IPS-18a (cell line): ENCODE data around the gene HNF1B.
"Not testable (repeated sequence)": the region's sequence is repeated elsewhere in the genome, so short reads cannot be mapped to it uniquely, and the experiment has no call there.

Experiments used
- H3K27ac ChIP-seq: one replicate; pipeline ENCODE4 v1.5.1; 2013; ENCODE audit warnings: low read length
- H3K27me3 ChIP-seq: one replicate; pipeline ENCODE4 v1.6.1; 2013; ENCODE audit warnings: mild to moderate bottlenecking, low read length; ENCODE audit not compliant: control insufficient read depth, insufficient read depth
- H3K36me3 ChIP-seq: one replicate; pipeline ENCODE4 v1.6.1; 2013; ENCODE audit warnings: low read depth, low read length; ENCODE audit not compliant: control insufficient read depth
- H3K4me1 ChIP-seq: one replicate; pipeline ENCODE4 v1.6.1; 2013; ENCODE audit warnings: low read depth, low read length; ENCODE audit not compliant: control insufficient read depth
- H3K4me3 ChIP-seq: one replicate; pipeline ENCODE4 v1.5.1; 2013; ENCODE audit warnings: low read length
- H3K9ac ChIP-seq: one replicate; pipeline ENCODE4 v1.6.1; 2013; ENCODE audit warnings: mild to moderate bottlenecking, low read length, moderate library complexity
- H3K9me3 ChIP-seq: one replicate; pipeline ENCODE4 v1.6.1; 2013; ENCODE audit warnings: low read depth, low read length; ENCODE audit not compliant: control insufficient read depth

Gene HNF1B

GRCh38 chr17:37697381-37697780 lies 47.5 kb downstream of the HNF1B start:
- no peaks in the 10 kb centered on the region for H3K27me3 ChIP-seq
- no peaks in the 10 kb centered on the region for H3K36me3 ChIP-seq
- no peaks in the 10 kb centered on the region for H3K4me1 ChIP-seq
- H3K9me3 ChIP-seq: no peaks in the 10 kb centered on the region
- no peak overlapping the region for H3K27ac ChIP-seq
- H3K9ac ChIP-seq: no peak overlapping the region
- H3K4me3 ChIP-seq: no peak overlapping the region

GRCh38 chr17:37696366-37696765 lies 48.5 kb downstream of the HNF1B start:
- H3K27me3 ChIP-seq: no peaks in the 10 kb centered on the region
- no peak overlapping the region for H3K9ac ChIP-seq
- H3K27ac ChIP-seq: no peak overlapping the region
- H3K4me3 ChIP-seq: no peak overlapping the region
- no peaks in the 10 kb centered on the region for H3K4me1 ChIP-seq
- H3K36me3 ChIP-seq: no peaks in the 10 kb centered on the region
- H3K9me3 ChIP-seq: no peaks in the 10 kb centered on the region

- Histone ChIP-seq H3K4me1 (no peaks in the 10 kb centered on the region), H3K36me3 (no peaks in the 10 kb centered on the region), H3K27me3 (no peaks in the 10 kb centered on the region), H3K4me3 (no peak overlapping the region), H3K9ac (no peak overlapping the region), H3K9me3 (no peaks in the 10 kb centered on the region), H3K27ac (no peak overlapping the region)
Measured at GRCh38 chr17:37695726-37696125, 49.1 kb downstream of the HNF1B start.

GRCh38 chr17:37694734-37695133 lies 50.1 kb downstream of the HNF1B start:
- Histone ChIP-seq H3K4me1 (no peaks in the 10 kb centered on the region), H3K4me3 (no peak overlapping the region), H3K9ac (no peak overlapping the region), H3K27ac (no peak overlapping the region), H3K9me3 (no peaks in the 10 kb centered on the region), H3K27me3 (no peaks in the 10 kb centered on the region), H3K36me3 (no peaks in the 10 kb centered on the region)

GRCh38 chr17:37693328-37693727 lies 51.5 kb downstream of the HNF1B start:
- H3K27ac ChIP-seq: no peak overlapping the region
- H3K36me3 ChIP-seq: no peaks in the 10 kb centered on the region
- no peaks in the 10 kb centered on the region for H3K27me3 ChIP-seq
- no peak overlapping the region for H3K9ac ChIP-seq
- H3K4me1 ChIP-seq: no peaks in the 10 kb centered on the region
- no peak overlapping the region for H3K4me3 ChIP-seq
- no peaks in the 10 kb centered on the region for H3K9me3 ChIP-seq

GRCh38 chr17:37691807-37692206 lies 53.1 kb downstream of the HNF1B start:
- no peak overlapping the region for H3K27ac ChIP-seq
- no peak overlapping the region for H3K4me3 ChIP-seq
- no peak overlapping the region for H3K9ac ChIP-seq
- H3K9me3 ChIP-seq: no peaks in the 10 kb centered on the region
- H3K4me1 ChIP-seq: no peaks in the 10 kb centered on the region
- H3K36me3 ChIP-seq: no peaks in the 10 kb centered on the region
- no peaks in the 10 kb centered on the region for H3K27me3 ChIP-seq

GRCh38 chr17:37689317-37689716 lies 55.5 kb downstream of the HNF1B start:
- H3K36me3 ChIP-seq: no peaks in the 10 kb centered on the region

GRCh38 chr17:37683454-37683984 lies 61.3 kb downstream of the HNF1B start:
- Histone ChIP-seq H3K36me3 (no peaks in the 10 kb centered on the region), H3K27ac (no peak overlapping the region), H3K4me3 (no peak overlapping the region), H3K4me1 (no peaks in the 10 kb centered on the region), H3K27me3 (no peaks in the 10 kb centered on the region), H3K9me3 (no peaks in the 10 kb centered on the region), H3K9ac (no peak overlapping the region)

More at GRCh38 chr17:37689317-37689716, 55.5 kb downstream of the HNF1B start:
- H3K27me3 ChIP-seq: no peaks in the 10 kb centered on the region
- no peak overlapping the region for H3K9ac ChIP-seq
- H3K27ac ChIP-seq: no peak overlapping the region
- H3K4me3 ChIP-seq: no peak overlapping the region
- no peaks in the 10 kb centered on the region for H3K4me1 ChIP-seq
- H3K9me3 ChIP-seq: no peaks in the 10 kb centered on the region

GRCh38 chr17:37682007-37682406 lies 62.9 kb downstream of the HNF1B start:
- Histone ChIP-seq H3K9me3 (no peaks in the 10 kb centered on the region), H3K4me1 (no peaks in the 10 kb centered on the region), H3K9ac (no peak overlapping the region), H3K27me3 (no peaks in the 10 kb centered on the region), H3K4me3 (no peak overlapping the region), H3K27ac (no peak overlapping the region), H3K36me3 (no peaks in the 10 kb centered on the region)

GRCh38 chr17:37679995-37680394 lies 64.9 kb downstream of the HNF1B start:
- not testable (repeated sequence) for H3K9ac ChIP-seq, H3K27me3 ChIP-seq, H3K4me1 ChIP-seq, H3K36me3 ChIP-seq, H3K27ac ChIP-seq, H3K4me3 ChIP-seq, H3K9me3 ChIP-seq

GRCh38 chr17:37678036-37678435 lies 66.8 kb downstream of the HNF1B start:
- H3K27me3 ChIP-seq: no peaks in the 10 kb centered on the region
- H3K4me3 ChIP-seq: no peak overlapping the region
- no peaks in the 10 kb centered on the region for H3K4me1 ChIP-seq
- no peaks in the 10 kb centered on the region for H3K9me3 ChIP-seq
- H3K9ac ChIP-seq: no peak overlapping the region
- H3K27ac ChIP-seq: no peak overlapping the region
- H3K36me3 ChIP-seq: no peaks in the 10 kb centered on the region

- Histone ChIP-seq H3K36me3 (no peaks in the 10 kb centered on the region), H3K9me3 (no peaks in the 10 kb centered on the region), H3K27me3 (no peaks in the 10 kb centered on the region), H3K4me1 (no peaks in the 10 kb centered on the region), H3K4me3 (no peak overlapping the region), H3K9ac (no peak overlapping the region), H3K27ac (no peak overlapping the region)
Measured at GRCh38 chr17:37677021-37677420, 67.8 kb downstream of the HNF1B start.
